Measurements from ENCODE around the gene MRPL27. TPM values are rescaled to one million over a fixed set of nuclear protein-coding genes. Genes with fewer than 3 reads are reported as not detected.

The MRPL27 gene
- total and polyA plus RNA-seq, 2 of the 4 experiments (the other 2 are of a cell fraction): 176 to 202 TPM

- Histone ChIP-seq H4K91ac (ENCODE audit: insufficient read depth, low read depth, low read length) (no peak overlapping the region), H2BK20ac (ENCODE audit: low read depth, low read length) (no peak overlapping the region), H2AFZ (replicated peaks; ENCODE audit: low read length, poor library complexity) (peak overlapping the region; percentile 61), H2BK5ac (ENCODE audit: low read depth, low read length, poor library complexity, severe bottlenecking) (no peak overlapping the region), H3K9ac (ENCODE audit: low read depth, low read length) (no peak overlapping the region), H4K20me1 (ENCODE audit: insufficient read depth, low read length) (peaks cover 22% of the 10 kb centered on the region; the same call in 1 of the 2 replicates), H3K23ac (ENCODE audit: low read depth, low read length) (no peak overlapping the region), H3K79me1 (ENCODE audit: low read depth in 1 of 2, low read length in 2 of 2) (peaks cover 2 to 32% of the 10 kb centered on the region in 2 experiments), H3K36me3 (ENCODE audit: control insufficient read depth, insufficient read depth, low read length) (peaks cover 43% of the 10 kb centered on the region), H3K27me3 (ENCODE audit: control insufficient read depth, insufficient read depth, low read length) (no peaks in the 10 kb centered on the region), H2BK120ac (ENCODE audit: low read depth, low read length) (no peak overlapping the region), H3K4me3 (ENCODE audit: insufficient read depth, low read depth, low read length) (no peak overlapping the region), H3K9me3 (ENCODE audit: control insufficient read depth, insufficient read depth, low read length) (no peaks in the 10 kb centered on the region), H2AK9ac (replicated peaks; ENCODE audit: low read depth, low read length, poor library complexity) (peak overlapping the region; percentile 7), H3K4ac (ENCODE audit: low read depth, low read length) (0 out of 2 replicates have a peak overlapping the region, but pooled peaks have one; percentile 54), H4K5ac (ENCODE audit: low read depth, low read length) (no peak overlapping the region), H3K56ac (ENCODE audit: extremely low read depth, insufficient read depth, low read length) (no peak overlapping the region), H3K14ac (replicated peaks; ENCODE audit: low read depth, low read length) (no peak overlapping the region), H3K4me2 (ENCODE audit: low read depth, low read length) (no peak overlapping the region), H3K18ac (ENCODE audit: low read depth, low read length) (no peak overlapping the region), H2BK15ac (ENCODE audit: low read depth, low read length) (no peak overlapping the region), H3K9me1 (ENCODE audit: insufficient read depth, low read length) (peaks cover 9% of the 10 kb centered on the region; the same call in 1 of the 2 replicates), H2AK5ac (ENCODE audit: low read depth, low read length) (no peak overlapping the region), H3K27ac (ENCODE audit: insufficient read depth, low read length) (no peak overlapping the region), H3K4me1 (ENCODE audit: control insufficient read depth, insufficient read depth, low read length) (peaks cover 11% of the 10 kb centered on the region), H4K8ac (ENCODE audit: low read depth in 2 of 2, low read length in 2 of 2) (no peak overlapping the region)
- dilution Hi-C loops (cut with HindIII; ENCODE audit: low sequenced_read_pairs, unreplicated experiment) (no loop called here), in situ Hi-C loops (cut with MboI; ENCODE audit: low sequenced_read_pairs) (no loop called here), intact Hi-C loops (cut with micrococcal nuclease) (no loop called here)
- DNase-seq: peak; percentile 65
- POLR2A ChIA-PET (ENCODE audit: unreplicated experiment): interaction anchor here (0.9 kb wide), 1 partner anchor 163 kb away, joined by 3 read pairs; the partner anchor contains the start of gene COL1A1
- 50% methylated on average over 3 of the region's 9 CpGs; no CpG with 5 or more reads in 1 of the 2 experiments for WGBS, 2 experiments (ENCODE audit: extremely low coverage in 2 of 2, insufficient read length in 1 of 2)
- BruUV-seq (replicated peaks): no TSS peak
- TF ChIP-seq SMC3 (IDR thresholded peaks at IDR 0.05; ENCODE audit: low read depth, low read length) (no peak), CHD1 (IDR thresholded peaks at IDR 0.05; ENCODE audit: low read depth, low read length) (no peak), CTCF (conservative IDR thresholded peaks at IDR 0.05; ENCODE audit: low read depth, low read length) (peak; percentile 51), RCOR1 (IDR thresholded peaks at IDR 0.05; ENCODE audit: insufficient replicate concordance, low read length) (no peak), CEBPB (IDR thresholded peaks at IDR 0.05; ENCODE audit: low read depth, low read length) (no peak), MAZ (IDR thresholded peaks at IDR 0.05; ENCODE audit: borderline replicate concordance, low read depth, low read length) (no peak; the same call in 1 of the 2 replicates), BHLHE40 (IDR thresholded peaks at IDR 0.05; ENCODE audit: low read depth, low read length) (peak; percentile 80), RFX5 (IDR thresholded peaks at IDR 0.05; ENCODE audit: low read depth, low read length) (no peak), MXI1 (IDR thresholded peaks at IDR 0.05; ENCODE audit: borderline replicate concordance, low read depth, low read length) (no peak; the same call in 1 of the 2 replicates), RAD21 (IDR thresholded peaks at IDR 0.05; ENCODE audit: low read length) (peak; percentile 59), NFE2L2 (IDR thresholded peaks at IDR 0.05; ENCODE audit: low read depth, low read length) (no peak), POLR2A (IDR thresholded peaks at IDR 0.05; ENCODE audit: low read depth, low read length) (no peak), FOS (IDR thresholded peaks at IDR 0.05; ENCODE audit: low read depth, low read length) (no peak), MAFK (IDR thresholded peaks at IDR 0.05; ENCODE audit: low read depth, low read length) (no peak)
- TF ChIP-seq, protein P1, sequence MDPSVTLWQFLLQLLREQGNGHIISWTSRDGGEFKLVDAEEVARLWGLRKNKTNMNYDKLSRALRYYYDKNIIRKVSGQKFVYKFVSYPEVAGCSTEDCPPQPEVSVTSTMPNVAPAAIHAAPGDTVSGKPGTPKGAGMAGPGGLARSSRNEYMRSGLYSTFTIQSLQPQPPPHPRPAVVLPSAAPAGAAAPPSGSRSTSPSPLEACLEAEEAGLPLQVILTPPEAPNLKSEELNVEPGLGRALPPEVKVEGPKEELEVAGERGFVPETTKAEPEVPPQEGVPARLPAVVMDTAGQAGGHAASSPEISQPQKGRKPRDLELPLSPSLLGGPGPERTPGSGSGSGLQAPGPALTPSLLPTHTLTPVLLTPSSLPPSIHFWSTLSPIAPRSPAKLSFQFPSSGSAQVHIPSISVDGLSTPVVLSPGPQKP (IDR thresholded peaks at IDR 0.05; ENCODE audit: borderline replicate concordance, low read depth, low read length): no peak
- TF ChIP-seq, protein P2, sequence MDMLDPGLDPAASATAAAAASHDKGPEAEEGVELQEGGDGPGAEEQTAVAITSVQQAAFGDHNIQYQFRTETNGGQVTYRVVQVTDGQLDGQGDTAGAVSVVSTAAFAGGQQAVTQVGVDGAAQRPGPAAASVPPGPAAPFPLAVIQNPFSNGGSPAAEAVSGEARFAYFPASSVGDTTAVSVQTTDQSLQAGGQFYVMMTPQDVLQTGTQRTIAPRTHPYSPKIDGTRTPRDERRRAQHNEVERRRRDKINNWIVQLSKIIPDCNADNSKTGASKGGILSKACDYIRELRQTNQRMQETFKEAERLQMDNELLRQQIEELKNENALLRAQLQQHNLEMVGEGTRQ (IDR thresholded peaks at IDR 0.05; ENCODE audit: low read depth, low read length): no peak
- CTCF ChIA-PET: interaction anchor here (0.5 to 0.6 kb wide), 2 partner anchors 130 to 334 kb away, joined by 4 to 5 read pairs; no protein-coding TSS in a partner anchor
- ATAC-seq (ENCODE audit: low read depth): peak; percentile 61
These were observed 8.3 kb downstream of the MRPL27 start for GRCh38 chr17:50364715-50365114.
